HTR-8/SVneo (cell line): ENCODE data around the gene ABCA4.

Experiments used
- DNase-seq: peaks from one replicate; pipeline ENCODE4 v3.0.0; 2011; ENCODE audit warnings: low spot score, mixed read lengths; ENCODE audit not compliant: insufficient read length
- FAIRE-seq: peaks from 2 replicates; lab custom pipeline; 2011; peaks lifted over from hg19 to GRCh38; lab: Jason Lieb, UNC

ABCA4 gene

DNA sequence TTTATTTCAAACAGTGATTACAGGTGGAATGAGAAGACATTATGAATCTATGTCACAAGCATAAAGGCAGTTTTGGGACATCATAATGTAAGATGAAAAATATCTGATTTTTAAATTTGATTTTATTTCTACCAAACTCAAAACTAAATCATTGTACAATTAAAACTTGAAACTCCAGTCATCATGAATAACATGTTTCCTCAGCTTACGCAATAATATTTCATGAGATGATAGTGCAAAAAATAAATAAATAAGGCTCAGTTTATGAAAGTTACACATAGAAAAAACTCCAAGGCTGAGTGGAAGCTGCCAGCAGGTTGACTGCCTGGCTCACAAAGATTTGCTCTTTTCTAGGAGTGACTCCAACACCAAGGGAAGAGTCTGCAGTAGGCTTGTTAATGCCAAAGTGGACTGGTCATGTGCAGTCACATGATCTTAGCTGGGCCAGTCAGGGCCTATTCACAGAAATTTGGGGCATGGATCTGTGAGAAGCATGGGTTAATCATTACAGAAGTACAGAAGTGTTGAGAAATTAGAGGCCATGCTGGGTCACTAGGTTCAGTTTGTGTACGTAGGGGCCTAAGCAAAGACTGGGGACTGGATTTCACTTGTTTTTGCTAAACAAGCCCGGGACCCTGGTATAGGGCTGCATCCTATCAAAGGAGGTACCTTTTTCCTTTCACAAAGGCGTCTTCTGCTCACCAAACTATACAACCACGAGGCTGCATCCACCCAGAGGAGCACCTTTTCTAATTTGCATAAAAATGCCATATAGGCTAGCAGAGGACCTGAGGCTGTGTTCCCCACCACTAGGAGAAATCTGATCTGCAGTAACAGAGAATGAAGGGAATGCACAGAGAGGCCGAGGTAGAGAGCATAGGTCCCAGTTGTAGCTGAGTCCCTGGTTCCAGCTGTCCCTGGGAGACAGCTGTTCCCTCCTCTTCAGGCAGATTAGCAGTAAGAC, 4.9 kb upstream of the ABCA4 start:
- no peak for DNase-seq
- FAIRE-seq: no peak

GRCh38 chr1:94124538-94124937, 3.6 kb upstream of the ABCA4 start:
- FAIRE-seq: no peak
- DNase-seq: no peak

GRCh38 chr1:94122201-94122970, 1.4 kb upstream of the ABCA4 start:
- FAIRE-seq (no peak), DNase-seq (no peak)

DNA sequence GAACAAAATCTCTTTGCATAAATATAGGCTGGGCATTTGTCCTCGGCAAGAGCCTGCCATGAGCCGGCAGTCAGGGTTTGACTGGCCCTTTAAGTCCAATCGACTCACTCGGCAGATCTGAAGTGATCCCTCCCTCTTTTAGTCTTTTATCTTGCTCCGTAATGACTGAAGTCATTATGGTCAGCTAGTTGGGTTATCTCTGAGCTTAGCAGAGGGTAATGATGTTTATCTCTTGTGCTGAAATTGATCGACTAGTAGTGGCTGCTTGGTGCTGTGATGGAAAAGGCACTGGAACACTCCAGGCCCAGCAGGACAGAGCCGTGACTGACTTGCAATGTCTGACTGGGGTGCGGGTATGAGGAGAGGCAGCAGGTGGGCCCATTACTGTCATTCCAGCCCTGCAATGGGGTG, 468 bp upstream of the ABCA4 start:
- DNase-seq (no peak), FAIRE-seq (no peak)

GRCh38 chr1:94120570-94120901, 412 bp downstream of the ABCA4 start:
- DNase-seq (no peak), FAIRE-seq (no peak)

DNA sequence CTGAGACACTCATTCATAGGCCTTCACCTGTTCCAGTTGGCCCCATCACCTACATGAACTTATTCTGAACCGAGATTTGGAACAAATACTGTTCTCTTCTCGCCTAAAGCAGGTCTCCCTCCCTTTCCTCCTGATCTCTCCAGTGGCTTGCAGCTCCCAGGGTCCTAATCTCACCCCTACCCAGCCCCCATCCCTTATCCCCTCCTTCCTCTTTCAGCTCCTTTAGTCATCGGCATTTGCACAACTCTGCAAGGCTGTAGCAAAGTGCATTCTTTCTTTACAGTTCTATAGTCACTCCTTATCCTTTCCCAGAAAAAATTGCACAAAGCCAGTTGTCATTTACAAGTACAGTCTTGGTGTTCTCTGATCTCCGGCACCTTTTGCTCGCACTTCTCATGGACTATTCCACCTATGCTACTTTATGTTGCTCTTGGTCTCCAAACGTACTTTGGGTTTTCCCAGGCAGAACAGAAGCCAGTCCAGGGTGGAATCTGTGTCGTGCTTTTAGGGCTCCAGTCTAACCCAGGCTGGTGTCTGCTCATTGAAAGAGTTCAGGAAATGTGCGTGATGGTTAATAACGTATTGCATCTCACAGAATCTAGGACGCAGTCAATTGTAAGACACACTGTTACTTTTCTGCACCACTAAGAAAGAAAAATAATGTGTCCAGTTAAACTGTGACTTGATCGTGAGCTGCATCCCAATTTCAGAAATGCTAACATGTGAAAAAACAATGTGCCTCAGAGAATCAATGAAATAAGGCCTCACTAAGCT, 965 bp downstream of the ABCA4 start:
- FAIRE-seq (no peak), DNase-seq (no peak)

GRCh38 chr1:94119306-94119705, 1.6 kb downstream of the ABCA4 start:
- no peak for DNase-seq
- no peak for FAIRE-seq

GRCh38 chr1:94118471-94118870, 2.5 kb downstream of the ABCA4 start:
- DNase-seq (no peak), FAIRE-seq (no peak)

DNA sequence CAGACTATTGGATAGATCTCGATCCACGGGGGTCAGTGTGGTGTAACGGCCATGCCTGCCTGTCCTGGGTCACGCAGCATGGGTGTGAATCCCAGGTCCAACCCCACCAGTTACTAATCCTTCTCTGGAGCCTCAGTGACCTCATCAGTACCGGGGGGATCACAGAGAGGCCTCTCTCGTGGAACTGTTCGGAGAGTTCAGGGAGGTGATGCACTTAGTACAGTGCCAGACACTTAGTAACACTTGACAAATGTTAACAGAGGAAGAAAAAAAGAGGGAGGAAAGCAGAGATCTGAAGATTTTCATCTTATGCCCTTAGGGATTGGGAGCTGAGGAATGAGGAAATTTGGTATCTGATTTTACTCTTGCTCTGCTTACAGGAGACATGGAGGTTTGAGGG, 2.9 kb downstream of the ABCA4 start:
- FAIRE-seq (no peak), DNase-seq (no peak)

DNA sequence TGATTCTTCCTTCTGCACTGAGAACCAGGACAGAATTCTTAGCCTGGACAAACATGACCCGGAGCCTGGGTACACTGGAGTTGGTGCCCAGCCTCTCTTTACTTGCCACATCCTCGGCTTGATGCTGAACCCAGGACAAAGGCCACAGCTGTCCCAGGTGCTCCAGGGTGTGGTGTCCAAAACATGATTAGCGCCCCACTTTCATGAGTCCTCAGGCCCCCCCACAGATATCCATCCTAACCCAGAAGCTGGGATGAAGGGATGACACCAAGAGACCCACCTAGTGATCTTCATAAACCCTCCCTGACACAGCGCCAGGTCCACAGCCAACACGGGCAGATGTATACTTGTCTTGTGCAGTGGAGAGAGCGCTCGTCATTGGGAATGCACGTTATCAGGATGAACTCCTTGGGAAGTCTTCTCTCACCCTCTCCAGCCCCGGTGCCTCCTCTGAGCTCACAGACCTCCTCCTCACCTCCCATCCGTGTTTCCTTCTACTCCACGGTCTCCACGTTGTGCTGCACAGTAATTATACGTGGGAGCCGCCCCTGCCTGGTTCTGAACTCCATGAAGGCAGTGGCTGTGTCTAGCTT, 3.6 kb downstream of the ABCA4 start:
- DNase-seq (no peak), FAIRE-seq (no peak)

DNA sequence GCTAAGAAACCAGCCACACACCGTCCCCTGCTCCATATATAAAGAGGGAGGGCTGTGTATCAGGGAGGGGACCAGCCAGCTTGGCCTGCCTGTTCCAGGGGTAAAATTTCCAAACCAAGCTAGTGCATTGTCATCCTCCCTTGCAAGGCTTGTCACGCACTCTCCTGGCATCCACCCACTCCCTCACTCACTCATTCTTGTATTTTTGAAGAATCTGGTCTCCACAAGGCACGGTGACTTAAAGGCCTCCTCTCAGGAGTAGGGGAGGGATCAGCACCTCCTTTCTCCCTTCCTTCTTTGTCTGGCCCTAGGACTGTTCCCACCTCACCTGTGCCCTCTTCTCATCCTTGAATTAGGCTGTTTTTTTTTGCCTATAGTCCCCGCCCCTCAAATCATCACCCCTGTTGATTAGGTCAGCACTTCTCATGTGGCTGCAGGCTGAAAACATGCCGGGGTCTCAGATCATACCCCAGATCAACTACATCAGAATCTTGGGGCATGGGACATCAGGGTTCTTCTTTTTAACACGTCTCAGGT, 5.0 kb downstream of the ABCA4 start:
- DNase-seq (no peak), FAIRE-seq (no peak)

DNA sequence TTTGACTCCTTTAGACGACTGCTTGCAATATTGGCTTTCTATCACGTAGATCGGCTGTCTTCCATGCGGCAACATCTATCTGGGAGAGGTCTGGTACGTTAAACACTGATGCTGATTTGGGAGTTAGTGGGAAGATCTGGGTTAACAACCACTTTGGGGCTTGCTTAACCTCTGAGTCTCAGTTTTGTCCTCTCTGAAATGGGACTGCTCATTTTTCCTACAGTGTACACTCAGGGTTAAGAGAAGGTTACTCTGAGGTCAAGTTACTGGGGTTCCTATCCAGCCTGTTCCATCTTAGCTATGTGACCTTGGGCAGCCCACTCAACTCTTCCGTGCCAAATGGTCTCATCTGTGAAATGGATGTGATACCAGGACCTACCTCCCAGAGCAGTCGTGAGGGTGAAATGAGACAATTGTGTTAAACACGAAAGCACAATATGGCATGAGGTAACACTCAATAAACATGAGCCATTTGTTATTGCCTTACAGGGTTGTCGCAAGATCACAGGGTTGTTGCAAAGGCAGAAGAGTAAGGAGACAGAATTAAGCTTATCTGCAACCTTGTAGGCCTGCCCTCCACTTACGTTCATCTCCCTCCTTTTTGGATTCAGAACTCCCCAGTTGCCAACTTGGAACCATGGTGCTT, 5.6 kb downstream of the ABCA4 start:
- DNase-seq (no peak), FAIRE-seq (no peak)

DNA sequence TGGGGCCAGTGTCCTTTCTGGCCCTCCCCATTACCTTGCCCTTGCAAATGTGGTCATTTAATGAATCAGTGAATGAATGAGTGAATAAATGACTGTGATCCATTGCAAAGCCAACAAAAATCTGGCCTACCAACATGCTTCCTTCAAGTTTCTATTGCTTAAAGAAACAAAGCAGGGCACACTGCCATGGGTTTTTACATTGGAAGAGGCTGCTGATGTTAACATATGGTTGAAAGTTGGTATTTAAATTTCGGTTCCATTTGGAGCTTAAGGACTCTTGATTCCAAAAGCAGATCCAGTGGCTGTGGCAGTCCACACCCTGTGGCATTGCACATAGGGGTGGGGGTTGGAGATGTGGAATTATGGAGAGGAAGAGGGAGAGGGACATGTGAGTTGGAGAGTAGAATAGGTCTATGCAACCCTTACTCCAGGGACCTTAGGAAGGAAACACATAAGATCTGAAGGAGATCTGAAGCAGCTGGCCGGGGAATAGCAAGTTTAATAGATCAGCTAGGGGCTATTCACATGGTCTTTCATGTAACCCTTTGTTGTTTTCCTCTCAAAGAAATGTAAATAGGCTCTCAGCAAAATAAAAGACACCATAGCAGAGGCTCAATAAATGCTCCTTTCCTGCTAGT, 7.2 kb downstream of the ABCA4 start:
- FAIRE-seq (no peak), DNase-seq (no peak)

DNA sequence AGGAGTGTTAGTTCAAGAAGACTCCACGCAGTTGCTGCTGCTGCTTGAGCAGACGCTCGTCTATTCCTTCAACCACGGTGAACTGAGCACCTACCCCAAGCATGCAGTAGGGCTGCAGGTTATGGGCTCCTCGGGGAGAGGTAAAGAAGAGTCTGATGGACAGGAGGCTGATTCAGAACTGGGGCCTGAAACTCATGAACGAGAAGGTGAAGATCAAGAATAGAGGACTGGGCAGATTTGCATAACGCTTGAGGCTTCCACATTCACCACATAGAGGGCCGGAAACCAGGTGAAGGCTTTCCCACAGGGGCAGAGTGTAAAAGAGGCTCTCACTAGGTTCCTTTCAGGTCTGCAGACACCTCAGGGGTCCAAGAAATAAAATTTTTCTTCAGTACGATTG, 9.1 kb downstream of the ABCA4 start:
- no peak for DNase-seq
- no peak for FAIRE-seq

GRCh38 chr1:94110946-94111740, 9.8 kb downstream of the ABCA4 start:
- FAIRE-seq (no peak), DNase-seq (no peak)

GRCh38 chr1:94110021-94110761, 10.8 kb downstream of the ABCA4 start:
- FAIRE-seq: no peak
- no peak for DNase-seq

GRCh38 chr1:94109478-94109877, 11.5 kb downstream of the ABCA4 start:
- no peak for FAIRE-seq
- no peak for DNase-seq

DNA sequence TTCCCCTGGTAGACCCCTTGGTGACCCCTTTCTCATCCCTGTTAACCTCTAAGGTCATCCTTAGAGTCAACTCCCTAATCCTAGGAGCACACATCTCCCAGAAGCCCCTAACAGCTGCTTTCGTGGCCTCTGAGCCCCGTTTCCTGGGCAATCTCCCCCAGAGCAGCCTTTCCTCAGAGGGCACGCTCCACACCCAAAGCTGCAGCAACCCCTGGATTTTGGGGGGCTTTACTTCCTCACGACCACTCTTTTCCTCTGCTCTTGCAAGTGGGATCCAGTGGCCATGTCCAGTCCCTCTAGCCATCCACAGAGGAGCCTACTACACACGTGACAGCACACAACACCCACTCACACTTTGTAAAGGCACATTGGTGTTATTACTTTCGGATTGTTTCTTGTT, 13.8 kb downstream of the ABCA4 start:
- no peak for DNase-seq
- no peak for FAIRE-seq
